Measurements from ENCODE around the gene GORASP1.
A peak's percentile ranks its signal among the peaks of the same experiment; 100 is the strongest.

GORASP1 gene

GRCh38 chr3:39056151-39056550, 51.3 kb downstream of the GORASP1 start:
- Mint-ChIP-seq H3K4me3 (no peak overlapping the region), H3K36me3 (ENCODE audit: low read depth) (peaks cover 23% of the 10 kb centered on the region), H3K27me3 (ENCODE audit: low read depth) (no peaks in the 10 kb centered on the region), H3K4me1 (peaks cover 36% of the 10 kb centered on the region), H3K9me3 (peaks cover 3% of the 10 kb centered on the region), H3K27ac (peak overlapping the region in 1 of 3 experiments; percentile 61)
- no peak for TF ChIP-seq CTCF (IDR thresholded peaks at IDR 0.05; ENCODE audit: unreplicated experiment in 3 of 3)

DNA sequence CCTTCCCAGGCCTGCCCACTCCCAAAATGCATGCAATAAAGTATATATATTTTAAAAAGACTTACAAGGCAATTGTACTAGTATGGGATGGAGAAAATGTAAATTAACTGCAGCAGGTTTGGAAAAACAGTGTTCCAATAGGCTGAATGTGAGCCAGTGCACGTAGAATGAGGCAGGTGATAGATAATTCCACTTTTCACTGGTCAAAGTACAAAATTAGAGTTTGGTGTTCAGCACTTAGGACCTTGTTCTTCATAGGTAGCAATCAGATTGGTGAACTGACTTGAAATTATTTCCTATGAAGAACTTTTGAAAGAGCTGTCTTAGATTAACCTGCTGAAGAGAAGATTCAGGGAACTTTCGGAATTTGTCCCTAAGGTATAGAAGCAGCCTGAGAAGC, 53.7 kb downstream of the GORASP1 start:
- H3K9me3 Mint-ChIP-seq, result no peaks in the 10 kb centered on the region

GRCh38 chr3:39052583-39052982, 54.8 kb downstream of the GORASP1 start:
- Mint-ChIP-seq H3K9me3 (no peaks in the 10 kb centered on the region), H3K36me3 (ENCODE audit: low read depth) (peaks cover 6% of the 10 kb centered on the region), H3K27ac (peak overlapping the region; percentile 99)

More for the DNA sequence above, 53.7 kb downstream of the GORASP1 start:
- no peak for TF ChIP-seq CTCF (IDR thresholded peaks at IDR 0.05; ENCODE audit: unreplicated experiment in 3 of 3)
- Mint-ChIP-seq H3K27ac (peak overlapping the region in 1 of 3 experiments; percentile 99), H3K27me3 (ENCODE audit: low read depth) (no peaks in the 10 kb centered on the region), H3K4me1 (peaks cover 31% of the 10 kb centered on the region), H3K4me3 (peak overlapping the region; percentile 79 to 94 (median 83)), H3K36me3 (ENCODE audit: low read depth) (peaks cover 10% of the 10 kb centered on the region)

DNA sequence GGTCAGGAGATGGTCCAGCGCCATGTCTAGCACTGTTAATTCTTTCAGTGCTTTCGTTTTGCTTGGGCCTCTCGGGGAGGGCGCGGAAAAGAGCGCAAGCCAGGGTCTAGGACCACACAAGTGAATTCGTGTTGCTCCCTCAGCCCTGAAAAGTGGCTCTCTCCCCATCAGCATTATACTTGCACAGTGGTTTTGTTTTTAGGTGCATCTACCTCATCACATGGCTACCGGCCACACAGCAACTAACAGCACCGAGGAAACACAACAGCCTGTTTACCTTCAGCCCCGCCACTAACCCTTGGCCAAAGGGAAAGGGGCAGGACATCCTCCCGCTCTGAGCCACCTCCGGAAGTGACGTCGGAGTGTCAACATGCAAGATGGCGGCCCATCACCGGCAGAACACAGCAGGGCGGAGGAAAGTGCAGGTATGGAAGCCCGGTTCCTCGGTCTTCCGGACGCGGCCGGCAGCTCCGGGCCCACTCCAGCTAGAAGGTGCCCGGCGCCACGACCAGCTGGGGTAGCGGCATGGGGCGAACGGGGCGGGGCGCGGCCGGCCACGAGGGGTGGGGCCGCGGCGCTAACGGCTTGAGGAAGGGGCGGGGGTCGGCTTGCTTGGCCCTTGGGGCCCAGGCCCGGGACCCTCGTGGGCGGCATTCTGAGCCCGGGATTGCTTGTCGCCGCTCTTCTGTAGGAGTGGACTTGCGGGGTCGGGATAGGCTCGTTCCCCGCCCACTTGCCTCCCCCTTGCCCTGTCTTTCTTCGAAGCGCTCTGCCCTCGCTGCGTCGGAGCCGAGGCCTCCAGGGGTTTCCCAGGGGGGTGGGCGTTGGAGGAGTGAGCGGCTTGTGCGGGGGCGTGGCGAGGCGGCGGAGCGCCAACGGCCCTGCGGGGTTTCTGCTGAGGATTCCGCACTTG, 55.5 kb downstream of the GORASP1 start, which contains the start of the genes SCN11A and WDR48:
SCN11A (minus strand) TSS at position 296 of the 913 bp plus-strand sequence. CDS start 101,582 bp downstream, outside the sequence.
WDR48 (plus strand) TSS at position 368 of the 913 bp plus-strand sequence; CDS start at position 378, 10 bp downstream.
- peak within 1 kb of the TSS; percentile 99 for H3K27ac Mint-ChIP-seq
- no peak for TF ChIP-seq CTCF (IDR thresholded peaks at IDR 0.05; ENCODE audit: unreplicated experiment in 3 of 3)

More at GRCh38 chr3:39052583-39052982, 54.8 kb downstream of the GORASP1 start:
- peaks cover 31% of the 10 kb centered on the region for H3K4me1 Mint-ChIP-seq
- no peaks in the 10 kb centered on the region for H3K27me3 Mint-ChIP-seq (ENCODE audit: low read depth)
- no peak for TF ChIP-seq CTCF (IDR thresholded peaks at IDR 0.05; ENCODE audit: unreplicated experiment in 3 of 3)
- peak overlapping the region; percentile 92 to 96 (median 94) for H3K4me3 Mint-ChIP-seq

GRCh38 chr3:39050029-39050428, 57.4 kb downstream of the GORASP1 start:
- peaks cover 18% of the 10 kb centered on the region for H3K4me1 Mint-ChIP-seq
- H3K36me3 Mint-ChIP-seq (ENCODE audit: low read depth), result no peaks in the 10 kb centered on the region
- no peaks in the 10 kb centered on the region for H3K27me3 Mint-ChIP-seq (ENCODE audit: low read depth)
- H3K9me3 Mint-ChIP-seq, result no peaks in the 10 kb centered on the region
- peak overlapping the region in 1 of 3 experiments; percentile 5 for H3K4me3 Mint-ChIP-seq
- no peak overlapping the region for H3K27ac Mint-ChIP-seq
- no peak for TF ChIP-seq CTCF (IDR thresholded peaks at IDR 0.05; ENCODE audit: unreplicated experiment in 3 of 3)

More for the DNA sequence above, 55.5 kb downstream of the GORASP1 start, which contains the start of the genes SCN11A and WDR48:
- no peaks in the 10 kb centered on the region for H3K9me3 Mint-ChIP-seq
- no peaks in the 10 kb centered on the region for H3K27me3 Mint-ChIP-seq (ENCODE audit: low read depth)
- H3K4me1 Mint-ChIP-seq, result peaks cover 31% of the 10 kb centered on the region
- peaks cover 4% of the 10 kb centered on the region for H3K36me3 Mint-ChIP-seq (ENCODE audit: low read depth)
- H3K4me3 Mint-ChIP-seq, result peak within 1 kb of the TSS; percentile 92 to 96 (median 94)
